ENCODE results near the gene CYP3A4. TPM values are rescaled to one million over a fixed set of nuclear protein-coding genes. Genes with fewer than 3 reads are reported as not detected.

CYP3A4 gene
- total RNA-seq, 1 donor from 2014 or later: not detected

- Mint-ChIP-seq H3K36me3 (ENCODE audit: low read depth) (no peaks in the 10 kb centered on the region), H3K4me3 (no peak overlapping the region), H3K4me1 (no peaks in the 10 kb centered on the region), H3K27me3 (peaks cover 49% of the 10 kb centered on the region), H3K27ac (no peak overlapping the region), H3K9me3 (no peaks in the 10 kb centered on the region)
- intact Hi-C loops (cut with micrococcal nuclease): no loop called here
- no peak for TF ChIP-seq CTCF (IDR thresholded peaks at IDR 0.05)
- CTCF ChIA-PET: no interaction called here
- POLR2A ChIA-PET: no interaction called here
- DNase-seq (no peak), ATAC-seq (ENCODE audit: low read depth) (no peak)
Measured at GRCh38 chr7:99791667-99792369, 7.8 kb upstream of the CYP3A4 start.

- ChIA-PET CTCF (no interaction called here), POLR2A (no interaction called here)
- DNase-seq: no peak
- H3K9me3 Mint-ChIP-seq: no peaks in the 10 kb centered on the region
- peaks cover 50% of the 10 kb centered on the region for H3K27me3 Mint-ChIP-seq
- no peak for ATAC-seq (ENCODE audit: low read depth)
- H3K27ac Mint-ChIP-seq: no peak overlapping the region
- no peak for TF ChIP-seq CTCF (IDR thresholded peaks at IDR 0.05)
- no peak overlapping the region for H3K4me3 Mint-ChIP-seq
- H3K36me3 Mint-ChIP-seq (ENCODE audit: low read depth): no peaks in the 10 kb centered on the region
- no peaks in the 10 kb centered on the region for H3K4me1 Mint-ChIP-seq
- intact Hi-C loops (cut with micrococcal nuclease): no loop called here
Measured at GRCh38 chr7:99791021-99791420, 7.0 kb upstream of the CYP3A4 start.

GRCh38 chr7:99790407-99790806 lies 6.4 kb upstream of the CYP3A4 start:
- CTCF ChIA-PET: no interaction called here
- H3K27me3 Mint-ChIP-seq: peaks cover 51% of the 10 kb centered on the region
- intact Hi-C loops (cut with micrococcal nuclease): no loop called here
- POLR2A ChIA-PET: no interaction called here
- H3K4me1 Mint-ChIP-seq: no peaks in the 10 kb centered on the region
- H3K27ac Mint-ChIP-seq: no peak overlapping the region
- H3K36me3 Mint-ChIP-seq (ENCODE audit: low read depth): no peaks in the 10 kb centered on the region
- ATAC-seq (ENCODE audit: low read depth) (no peak), DNase-seq (no peak)
- no peak overlapping the region for H3K4me3 Mint-ChIP-seq
- H3K9me3 Mint-ChIP-seq: no peaks in the 10 kb centered on the region
- no peak for TF ChIP-seq CTCF (IDR thresholded peaks at IDR 0.05)

- Mint-ChIP-seq H3K4me1 (no peaks in the 10 kb centered on the region), H3K36me3 (ENCODE audit: low read depth) (no peaks in the 10 kb centered on the region), H3K9me3 (no peaks in the 10 kb centered on the region), H3K4me3 (no peak overlapping the region), H3K27ac (no peak overlapping the region), H3K27me3 (peaks cover 50% of the 10 kb centered on the region)
- no peak for DNase-seq
- ChIA-PET CTCF (no interaction called here), POLR2A (no interaction called here)
- no peak for ATAC-seq (ENCODE audit: low read depth)
- TF ChIP-seq CTCF (IDR thresholded peaks at IDR 0.05): no peak
- intact Hi-C loops (cut with micrococcal nuclease): no loop called here
Measured at GRCh38 chr7:99789441-99790070, 5.6 kb upstream of the CYP3A4 start.

GRCh38 chr7:99788554-99788953 lies 4.6 kb upstream of the CYP3A4 start:
- ChIA-PET CTCF (no interaction called here), POLR2A (no interaction called here)
- H3K27ac Mint-ChIP-seq: no peak overlapping the region
- no peaks in the 10 kb centered on the region for H3K36me3 Mint-ChIP-seq (ENCODE audit: low read depth)
- peaks cover 50% of the 10 kb centered on the region for H3K27me3 Mint-ChIP-seq
- DNase-seq (no peak), ATAC-seq (ENCODE audit: low read depth) (no peak)
- no peaks in the 10 kb centered on the region for H3K9me3 Mint-ChIP-seq
- no peak for TF ChIP-seq CTCF (IDR thresholded peaks at IDR 0.05)
- no peaks in the 10 kb centered on the region for H3K4me1 Mint-ChIP-seq
- no peak overlapping the region for H3K4me3 Mint-ChIP-seq
- intact Hi-C loops (cut with micrococcal nuclease): no loop called here
